ENCODE results near the gene ZDHHC14. TPM values are rescaled to one million over a fixed set of nuclear protein-coding genes. Genes with fewer than 3 reads are reported as not detected.
A peak's percentile ranks its signal among the peaks of the same experiment; 100 is the strongest.

ZDHHC14 gene
- total RNA-seq, 1 experiment from 2014 or later: 5.9 TPM

DNA sequence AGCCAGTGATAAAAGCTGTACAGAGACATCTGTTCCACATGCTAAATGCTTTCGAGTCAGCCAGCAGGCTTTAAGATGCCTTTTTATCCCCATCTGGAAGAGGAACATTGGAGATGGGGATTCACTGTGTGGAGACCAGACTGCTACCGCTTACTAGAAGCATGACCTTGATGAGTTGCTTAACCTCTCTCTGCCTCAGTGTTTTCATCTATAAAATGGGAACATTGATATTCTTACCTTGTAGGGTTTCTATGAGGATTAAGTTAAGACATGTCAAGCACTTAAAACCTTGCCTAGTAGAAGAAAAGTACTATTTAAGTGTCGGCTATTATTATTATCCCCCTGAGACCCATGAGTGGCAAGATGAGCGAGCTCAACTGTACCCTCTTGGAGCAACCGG lies 276.8 kb downstream of the ZDHHC14 start:
- H3K36me3 ChIP-seq: no peaks in the 10 kb centered on the region
- no peak for DNase-seq
- no peak overlapping the region for H3K4me3 ChIP-seq

DNA sequence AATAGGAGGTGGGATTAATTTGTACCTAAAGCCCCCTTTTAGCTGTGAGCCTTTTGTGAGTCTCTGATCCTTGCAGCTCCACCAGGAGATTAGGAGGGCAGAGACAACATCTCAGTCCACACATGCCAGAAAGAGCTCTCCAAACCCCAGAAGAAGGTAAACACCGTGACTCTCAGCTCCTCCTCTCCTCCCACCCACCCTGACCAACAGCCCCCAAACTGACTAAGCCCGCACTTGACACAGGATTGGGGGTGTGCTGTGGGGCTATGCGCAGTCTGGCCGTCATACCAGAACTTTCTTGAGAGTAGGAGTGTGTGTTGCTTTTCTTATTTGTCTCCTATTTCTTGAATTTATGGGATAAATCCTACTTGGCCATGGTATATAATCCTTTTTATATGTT lies 277.3 kb downstream of the ZDHHC14 start:
- no peaks in the 10 kb centered on the region for H3K36me3 ChIP-seq
- DNase-seq: no peak
- 0 out of 2 replicates have a peak, but pooled peaks cover 4% of the 10 kb centered on the region for H3K4me1 ChIP-seq
- no peaks in the 10 kb centered on the region for H3K27me3 ChIP-seq
- no peaks in the 10 kb centered on the region for H3K9me3 ChIP-seq (replicated peaks)
- no peak overlapping the region for H3K27ac ChIP-seq
- no peak overlapping the region for H3K4me3 ChIP-seq

More for the DNA sequence above, 276.8 kb downstream of the ZDHHC14 start:
- no peaks in the 10 kb centered on the region for H3K9me3 ChIP-seq (replicated peaks)
- H3K27me3 ChIP-seq: no peaks in the 10 kb centered on the region
- no peak overlapping the region for H3K27ac ChIP-seq
- peaks cover 4% of the 10 kb centered on the region; the same call in 1 of the 2 replicates for H3K4me1 ChIP-seq

DNA sequence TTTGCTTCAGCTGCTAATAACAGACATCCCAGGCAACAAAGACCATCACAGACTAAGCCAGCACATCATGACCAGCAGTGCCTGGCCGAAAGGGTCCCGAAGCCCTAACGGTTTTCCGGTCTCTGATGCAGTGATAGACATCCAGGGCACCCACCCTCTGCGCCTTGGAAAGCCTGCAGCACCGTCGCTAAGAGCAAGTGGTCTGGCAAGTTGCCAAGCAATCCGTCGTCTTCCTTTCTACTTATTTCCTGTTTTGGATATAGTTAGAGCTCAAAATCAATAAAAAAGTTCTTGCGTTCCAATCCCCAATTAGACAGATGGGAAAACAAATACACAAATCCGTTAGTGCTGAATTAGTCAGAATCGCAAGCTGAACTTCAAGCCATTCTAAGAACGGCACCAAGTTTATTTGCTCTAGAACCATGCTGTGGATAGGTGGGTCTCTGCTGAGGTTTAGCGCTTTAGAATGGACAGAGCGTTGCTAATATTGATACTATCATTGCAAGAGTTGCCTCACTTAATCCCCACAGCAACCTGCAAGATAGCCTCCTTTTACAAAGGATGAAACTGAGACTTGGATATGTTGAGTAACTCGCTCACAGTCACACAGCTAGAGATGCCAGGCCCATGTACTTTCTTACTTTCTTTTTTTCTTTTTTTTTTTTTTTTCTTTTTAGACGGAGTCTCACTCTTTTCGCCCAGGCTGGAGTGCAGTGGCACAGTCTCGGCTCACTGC lies 278.7 kb downstream of the ZDHHC14 start:
- DNase-seq: no peak
- no peaks in the 10 kb centered on the region for H3K36me3 ChIP-seq
- no peak overlapping the region for H3K27ac ChIP-seq
- H3K4me1 ChIP-seq: 0 out of 2 replicates have a peak, but pooled peaks cover 4% of the 10 kb centered on the region
- no peaks in the 10 kb centered on the region for H3K27me3 ChIP-seq
- no peak overlapping the region for H3K4me3 ChIP-seq
- no peaks in the 10 kb centered on the region for H3K9me3 ChIP-seq (replicated peaks)

DNA sequence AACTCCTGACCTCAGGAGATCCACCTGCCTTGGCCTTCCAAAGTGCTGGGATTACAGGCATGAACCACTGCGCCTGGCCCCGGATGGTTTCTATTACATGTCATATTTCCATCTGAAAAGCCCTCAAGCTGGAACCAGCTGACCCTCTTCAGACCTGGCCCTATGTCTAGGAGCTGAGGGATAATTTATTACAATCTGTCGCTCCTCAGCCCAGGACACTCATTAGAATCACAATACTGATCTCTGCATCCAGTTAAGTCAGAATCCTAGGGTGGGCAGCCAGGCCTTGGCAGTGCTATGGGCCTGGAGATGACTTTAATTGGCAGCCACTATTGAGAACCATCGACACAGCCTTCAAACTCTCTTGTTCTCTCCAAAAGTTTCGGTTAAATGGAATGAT lies 279.4 kb downstream of the ZDHHC14 start:
- H3K4me3 ChIP-seq: no peak overlapping the region
- H3K27ac ChIP-seq: no peak overlapping the region
- no peaks in the 10 kb centered on the region for H3K36me3 ChIP-seq
- H3K4me1 ChIP-seq: 0 out of 2 replicates have a peak, but pooled peaks cover 4% of the 10 kb centered on the region
- no peak for DNase-seq
- H3K9me3 ChIP-seq (replicated peaks): no peaks in the 10 kb centered on the region
- H3K27me3 ChIP-seq: no peaks in the 10 kb centered on the region

DNA sequence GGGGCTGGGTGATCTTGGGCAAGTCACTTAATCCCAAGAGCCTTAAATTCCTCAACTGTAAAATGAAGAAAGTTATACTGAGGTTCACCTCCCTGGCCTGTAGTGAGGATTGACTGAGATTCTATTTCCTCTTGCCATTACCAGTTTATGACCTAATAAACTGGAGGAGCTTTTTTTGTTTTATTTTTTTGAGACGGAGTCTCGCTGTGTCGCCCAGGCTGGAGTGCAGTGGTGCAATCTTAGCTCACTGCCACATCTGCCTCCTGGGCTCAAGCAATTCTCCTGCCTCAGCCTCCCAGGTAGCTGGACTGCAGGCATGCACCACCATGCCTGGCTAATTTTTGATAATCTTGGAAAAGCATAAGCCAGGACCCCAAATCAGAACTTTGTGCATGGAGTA lies 280.7 kb downstream of the ZDHHC14 start:
- no peaks in the 10 kb centered on the region for H3K9me3 ChIP-seq (replicated peaks)
- no peaks in the 10 kb centered on the region for H3K4me1 ChIP-seq
- H3K4me3 ChIP-seq: no peak overlapping the region
- H3K27me3 ChIP-seq: no peaks in the 10 kb centered on the region
- no peak for DNase-seq
- no peaks in the 10 kb centered on the region for H3K36me3 ChIP-seq
- H3K27ac ChIP-seq: no peak overlapping the region

DNA sequence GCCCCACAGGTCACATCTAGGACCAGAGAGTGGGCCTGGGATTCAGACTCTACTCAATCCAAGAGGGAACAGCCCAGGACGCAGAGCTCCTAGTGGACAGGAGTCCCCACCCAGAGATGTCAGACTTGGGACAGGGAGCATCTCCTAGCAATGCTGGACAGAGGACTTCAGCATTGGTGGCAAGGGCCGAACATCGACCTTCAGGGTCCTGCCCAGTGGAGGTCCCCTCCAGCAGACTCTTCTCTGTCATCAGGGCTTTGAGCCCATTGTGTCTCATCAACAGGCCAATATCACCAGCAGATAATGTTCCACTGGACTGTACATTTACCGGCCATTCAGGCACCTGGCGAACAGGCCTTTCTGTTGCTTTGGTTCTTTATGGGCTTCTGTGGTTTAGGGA lies 282.3 kb downstream of the ZDHHC14 start:
- Histone ChIP-seq H3K4me3 (no peak overlapping the region), H3K27ac (no peak overlapping the region), H3K4me1 (peaks cover 11% of the 10 kb centered on the region; the same call in 1 of the 2 replicates), H3K9me3 (replicated peaks) (no peaks in the 10 kb centered on the region), H3K36me3 (no peaks in the 10 kb centered on the region), H3K27me3 (no peaks in the 10 kb centered on the region)
- DNase-seq: no peak

DNA sequence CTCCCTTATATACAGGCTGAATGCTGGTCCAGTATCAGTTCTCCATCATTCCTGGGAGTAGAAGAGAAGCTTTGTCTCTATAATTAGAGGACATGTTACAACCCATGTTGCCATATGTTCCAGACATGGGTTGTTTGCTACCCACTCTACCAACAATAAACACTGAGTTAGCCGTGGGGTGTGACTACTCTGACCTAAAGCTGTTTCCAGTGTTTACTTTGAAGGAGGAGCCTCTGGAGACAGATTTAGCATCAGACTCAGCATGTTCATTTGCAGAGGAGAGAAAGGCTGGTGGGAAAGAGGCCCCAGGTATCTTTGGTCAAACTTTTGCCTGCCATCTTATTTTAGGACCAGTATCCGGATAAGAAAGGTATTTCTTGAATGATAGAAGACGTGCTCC lies 284.2 kb downstream of the ZDHHC14 start:
- H3K9me3 ChIP-seq (replicated peaks): no peaks in the 10 kb centered on the region
- H3K4me3 ChIP-seq: no peak overlapping the region
- no peaks in the 10 kb centered on the region for H3K36me3 ChIP-seq
- no peak for DNase-seq
- no peak overlapping the region for H3K27ac ChIP-seq
- no peaks in the 10 kb centered on the region for H3K27me3 ChIP-seq
- peaks cover 20% of the 10 kb centered on the region for H3K4me1 ChIP-seq

DNA sequence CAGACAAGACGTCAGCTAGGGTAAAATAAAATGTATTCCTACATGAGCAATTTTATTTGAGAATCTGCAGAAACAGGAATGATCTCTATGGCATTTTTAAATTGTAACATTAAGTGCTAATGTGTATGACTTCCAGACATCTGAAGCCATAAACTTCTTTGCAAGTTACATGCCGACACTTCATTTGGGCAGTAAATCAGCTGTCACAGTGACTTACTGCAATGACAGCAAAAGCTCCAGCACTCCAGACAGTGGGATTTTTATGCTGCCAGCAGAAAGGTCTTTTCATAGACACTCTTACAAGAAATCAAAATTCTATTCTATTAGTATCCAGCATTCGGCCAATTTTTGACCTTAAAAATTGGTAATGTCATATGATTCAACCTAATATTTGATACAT lies 285.7 kb downstream of the ZDHHC14 start:
- DNase-seq: no peak
- Histone ChIP-seq H3K36me3 (no peaks in the 10 kb centered on the region), H3K27me3 (no peaks in the 10 kb centered on the region), H3K27ac (no peak overlapping the region), H3K4me1 (peaks cover 24% of the 10 kb centered on the region), H3K9me3 (replicated peaks) (no peaks in the 10 kb centered on the region), H3K4me3 (no peak overlapping the region)

DNA sequence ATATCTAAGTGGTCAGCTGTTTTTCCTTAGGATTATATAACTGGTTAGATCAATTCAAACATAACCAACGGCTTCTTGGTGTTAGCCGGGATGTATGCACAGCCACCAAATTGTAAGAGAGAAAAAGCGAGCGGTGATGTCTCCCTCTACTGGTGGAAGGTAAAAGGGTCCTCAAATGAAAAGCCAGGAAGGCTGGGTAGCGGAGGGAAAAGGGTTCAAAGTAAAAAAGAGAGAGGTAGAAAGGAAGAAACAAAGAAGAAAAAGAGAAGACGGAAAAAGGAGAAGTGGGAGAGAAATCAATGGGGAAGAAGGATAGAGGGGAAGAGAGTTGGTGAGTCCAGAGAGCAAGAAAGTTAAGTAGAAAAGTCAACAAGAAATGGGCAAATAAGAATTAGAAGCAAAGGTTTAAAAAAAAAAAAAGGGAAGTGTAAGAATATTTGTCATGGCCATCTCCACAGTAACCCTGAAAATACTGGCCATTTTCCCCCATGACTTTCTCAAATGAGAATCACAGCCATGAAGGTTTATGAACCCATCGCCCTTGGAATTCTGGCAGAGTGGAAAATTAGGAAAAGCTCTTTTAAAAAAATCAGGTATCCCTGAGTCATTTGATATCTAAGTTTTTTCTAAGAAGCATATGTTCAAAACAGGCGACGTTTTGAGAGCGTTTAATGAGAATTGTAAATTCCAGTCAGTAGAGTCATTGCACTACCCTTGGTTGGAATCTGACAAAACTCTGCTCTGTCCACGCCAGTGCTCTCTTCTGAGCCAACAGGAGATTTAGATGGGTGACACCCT lies 286.4 kb downstream of the ZDHHC14 start:
- DNase-seq: peak; percentile 52 to 86
- Histone ChIP-seq H3K27ac (no peak overlapping the region), H3K9me3 (replicated peaks) (no peaks in the 10 kb centered on the region), H3K4me1 (peaks cover 24% of the 10 kb centered on the region), H3K4me3 (no peak overlapping the region), H3K27me3 (no peaks in the 10 kb centered on the region), H3K36me3 (no peaks in the 10 kb centered on the region)

DNA sequence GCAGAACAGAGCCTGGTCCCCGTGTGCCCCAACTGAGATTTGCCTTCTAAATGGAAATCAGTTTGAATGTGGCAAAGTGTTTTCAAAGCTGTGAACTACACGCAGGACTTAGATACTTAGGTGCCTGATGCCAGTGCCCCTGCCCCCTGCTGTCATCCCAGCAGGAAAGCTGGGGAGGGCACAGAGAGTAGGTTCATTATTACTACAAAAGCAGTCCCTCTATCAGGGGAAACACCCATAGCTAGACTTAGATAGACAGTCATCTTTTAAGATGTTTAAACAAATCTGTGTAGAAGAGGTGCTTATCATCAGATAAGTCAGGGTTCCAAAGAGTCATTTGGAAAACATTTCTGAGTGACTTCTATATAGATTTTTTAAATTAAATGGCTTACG lies 287.0 kb downstream of the ZDHHC14 start:
- no peaks in the 10 kb centered on the region for H3K27me3 ChIP-seq
- peaks cover 24% of the 10 kb centered on the region for H3K4me1 ChIP-seq
- no peaks in the 10 kb centered on the region for H3K36me3 ChIP-seq
- H3K9me3 ChIP-seq (replicated peaks): no peaks in the 10 kb centered on the region
- no peak overlapping the region for H3K27ac ChIP-seq
- no peak for DNase-seq
- no peak overlapping the region for H3K4me3 ChIP-seq

DNA sequence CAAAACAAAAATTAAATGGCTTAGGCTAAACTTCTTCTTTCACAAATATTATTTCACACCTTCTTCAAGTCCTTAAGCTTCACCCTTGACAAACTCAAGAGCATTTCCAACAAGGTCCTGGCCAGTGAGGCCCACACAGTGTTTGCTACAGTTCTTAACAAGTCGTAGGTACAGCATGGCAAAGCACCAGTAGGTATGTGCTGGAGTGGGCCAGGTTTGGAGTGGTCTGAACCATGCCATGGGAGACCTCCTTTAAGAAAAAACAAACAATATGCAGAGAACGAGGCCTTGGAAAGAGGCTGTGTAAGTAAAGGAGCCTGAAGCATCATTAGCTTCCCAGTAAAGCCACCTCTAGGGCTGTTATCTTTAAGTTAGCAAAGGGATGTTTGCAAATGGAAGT lies 287.7 kb downstream of the ZDHHC14 start:
- H3K9me3 ChIP-seq (replicated peaks): no peaks in the 10 kb centered on the region
- H3K27me3 ChIP-seq: no peaks in the 10 kb centered on the region
- H3K36me3 ChIP-seq: no peaks in the 10 kb centered on the region
- no peak overlapping the region for H3K27ac ChIP-seq
- peaks cover 24% of the 10 kb centered on the region for H3K4me1 ChIP-seq
- no peak overlapping the region for H3K4me3 ChIP-seq
- DNase-seq: no peak

DNA sequence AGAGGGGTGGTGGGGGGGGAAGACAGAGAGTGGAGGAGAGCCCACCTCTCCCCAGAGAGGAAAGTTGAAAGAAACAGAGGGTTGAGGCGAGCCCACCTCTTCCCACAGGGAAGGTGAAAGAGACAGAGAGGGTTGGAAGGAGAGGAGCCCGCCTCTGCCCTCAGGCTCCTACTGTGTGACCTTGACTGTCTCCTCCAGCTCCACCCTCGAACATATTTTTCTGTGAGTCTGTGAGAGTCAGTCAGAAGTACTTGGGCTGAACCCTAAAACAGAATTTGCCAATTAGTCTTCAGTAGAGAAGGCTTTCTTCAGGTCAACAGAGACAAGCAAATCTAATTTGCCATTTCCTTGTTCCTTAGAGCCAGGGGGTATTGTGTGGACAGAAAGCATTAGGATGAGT lies 288.3 kb downstream of the ZDHHC14 start:
- peak overlapping the region; percentile 54 for H3K4me3 ChIP-seq
- DNase-seq: no peak
- peaks cover 24% of the 10 kb centered on the region for H3K4me1 ChIP-seq
- H3K36me3 ChIP-seq: no peaks in the 10 kb centered on the region
- H3K27me3 ChIP-seq: no peaks in the 10 kb centered on the region
- no peaks in the 10 kb centered on the region for H3K9me3 ChIP-seq (replicated peaks)
- peak overlapping the region; percentile 76 for H3K27ac ChIP-seq

DNA sequence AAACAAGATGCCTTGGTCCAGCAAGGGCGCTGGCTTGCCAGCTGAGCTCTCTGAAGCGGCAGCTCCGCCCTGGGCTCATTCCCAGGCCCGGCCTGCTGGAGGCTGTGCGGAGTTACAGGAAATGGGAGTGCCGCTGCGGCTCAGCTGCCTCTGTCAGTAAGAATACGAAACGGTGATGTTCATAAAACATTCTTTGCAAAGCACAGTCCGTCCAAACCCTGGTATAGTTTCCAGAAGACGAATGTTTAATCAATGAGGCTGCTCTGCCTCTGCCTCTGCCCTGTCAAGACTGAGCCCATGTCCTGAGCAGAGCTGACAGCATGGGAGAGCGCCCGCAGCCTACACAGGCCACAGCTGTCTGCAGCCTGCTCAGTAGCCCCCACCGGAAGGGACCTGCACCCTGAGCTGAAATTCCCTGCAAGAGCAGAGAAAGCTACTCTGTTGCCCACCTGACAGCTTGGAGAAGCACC lies 288.8 kb downstream of the ZDHHC14 start:
- Histone ChIP-seq H3K9me3 (replicated peaks) (no peaks in the 10 kb centered on the region), H3K4me1 (peaks cover 24% of the 10 kb centered on the region), H3K27me3 (no peaks in the 10 kb centered on the region), H3K27ac (peak overlapping the region; percentile 76), H3K36me3 (no peaks in the 10 kb centered on the region), H3K4me3 (peak overlapping the region; percentile 54)
- DNase-seq: peak; percentile 88 to 90

DNA sequence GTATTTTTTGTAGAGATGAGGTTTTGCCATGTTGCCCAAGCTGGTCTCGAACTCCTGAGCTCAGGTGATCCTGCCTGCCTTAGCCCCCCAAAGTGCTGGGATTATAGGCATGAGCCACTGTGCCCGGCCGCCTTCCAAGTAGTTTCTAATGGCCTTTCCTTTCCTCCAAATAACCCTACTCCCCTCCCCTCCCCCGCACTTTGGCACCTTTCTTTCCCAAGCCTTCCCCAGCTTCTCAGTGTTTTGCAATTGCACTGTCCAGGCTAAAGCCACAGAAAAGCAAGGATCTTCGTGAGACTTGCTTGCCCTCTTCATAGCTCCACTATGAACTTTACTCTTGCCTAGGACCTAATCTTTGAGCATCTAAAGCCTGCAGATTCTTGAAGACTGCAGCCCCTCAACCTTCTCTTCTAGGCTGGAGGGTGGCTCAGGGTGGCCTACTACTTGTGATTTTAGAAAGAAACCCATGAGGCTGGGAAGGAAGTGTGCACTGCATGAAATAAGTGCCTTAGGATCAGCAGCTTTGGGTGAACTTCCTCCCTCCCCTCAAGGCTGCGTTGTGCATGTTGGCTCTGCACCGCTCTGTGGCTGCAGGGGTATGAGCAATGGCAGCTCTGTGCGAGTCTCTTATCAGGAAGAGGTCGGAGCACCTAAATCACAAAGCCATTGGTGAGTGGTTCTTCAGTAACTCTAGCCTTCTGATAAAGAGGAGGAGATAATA lies 289.6 kb downstream of the ZDHHC14 start:
- no peak for DNase-seq
- peak overlapping the region; percentile 76; the same call in 1 of the 2 replicates for H3K27ac ChIP-seq
- no peaks in the 10 kb centered on the region for H3K9me3 ChIP-seq (replicated peaks)
- H3K4me3 ChIP-seq: no peak overlapping the region; the same call in 1 of the 2 replicates
- no peaks in the 10 kb centered on the region for H3K27me3 ChIP-seq
- peaks cover 24% of the 10 kb centered on the region for H3K4me1 ChIP-seq
- no peaks in the 10 kb centered on the region for H3K36me3 ChIP-seq

Data from SJCRH30 (cell line).